Keratinocyte (primary cell): ENCODE results near the gene STXBP1.

Experiments
- CTCF ChIP-seq, 3 experiments: IDR thresholded peaks in 1 of 3; conservative IDR thresholded peaks in 1 of 3; optimal IDR thresholded peaks in 1 of 3; 2 replicates in 2 of 3; 3 replicates in 1 of 3; pipeline versions ENCODE3 to v1.5.1; 2011; ENCODE audit warnings: low read length in 3 of 3, mild to moderate bottlenecking in 3 of 3, moderate library complexity in 2 of 3, control low read depth in 1 of 3, inconsistent platforms in 1 of 3; ENCODE audit not compliant: insufficient read depth in 2 of 3; ENCODE audit errors: extremely low read depth in 1 of 3
- EZH2 ChIP-seq: IDR thresholded peaks from one replicate; pipeline ENCODE4 v1.6.1; 2012; ENCODE audit warnings: inconsistent platforms, mild to moderate bottlenecking, low read length, moderate library complexity

- TF ChIP-seq EZH2, result no peak
- TF ChIP-seq CTCF (optimal IDR thresholded peaks at IDR 0.05 in 1 of 3, IDR thresholded peaks at IDR 0.05 in 1 of 3, conservative IDR thresholded peaks at IDR 0.05 in 1 of 3; ENCODE audit: extremely low read depth in 1 of 3, insufficient read depth in 2 of 3, low read length in 3 of 3), result no peak
These were observed 108.8 kb downstream of the STXBP1 start for GRCh38 chr9:127720865-127721227.
